GM18507 (cell line): ENCODE data around the gene CFAP74.
"Not testable (repeated sequence)": the region's sequence is repeated elsewhere in the genome, so short reads cannot be mapped to it uniquely, and the experiment has no call there.

ENCODE experiments used
- DNase-seq: peaks from one replicate; pipeline ENCODE4 v3.0.0; 2011; ENCODE audit warnings: low read depth; ENCODE audit not compliant: insufficient read length; ENCODE audit errors: extremely low spot score
- FAIRE-seq: peaks from 2 replicates; lab custom pipeline; 2011; peaks lifted over from hg19 to GRCh38; lab: Jason Lieb, UNC

Gene CFAP74

DNA sequence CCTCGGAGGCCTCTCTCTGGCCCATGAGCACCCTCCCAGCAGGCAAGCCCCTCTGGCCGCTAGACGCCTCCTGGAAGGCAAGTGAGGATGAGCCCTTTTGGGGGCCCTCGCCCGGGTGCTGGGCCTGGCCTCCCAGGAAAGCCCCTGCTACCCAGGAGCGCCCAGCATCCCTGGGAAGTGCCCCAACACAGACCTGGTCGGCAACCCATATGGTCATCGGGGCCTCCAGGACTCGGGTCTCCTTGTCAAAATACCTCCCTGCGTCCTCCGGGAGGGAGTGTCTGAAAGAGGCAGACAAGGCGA is 63.5 kb downstream of the CFAP74 start:
- FAIRE-seq (no peak), DNase-seq (no peak)

DNA sequence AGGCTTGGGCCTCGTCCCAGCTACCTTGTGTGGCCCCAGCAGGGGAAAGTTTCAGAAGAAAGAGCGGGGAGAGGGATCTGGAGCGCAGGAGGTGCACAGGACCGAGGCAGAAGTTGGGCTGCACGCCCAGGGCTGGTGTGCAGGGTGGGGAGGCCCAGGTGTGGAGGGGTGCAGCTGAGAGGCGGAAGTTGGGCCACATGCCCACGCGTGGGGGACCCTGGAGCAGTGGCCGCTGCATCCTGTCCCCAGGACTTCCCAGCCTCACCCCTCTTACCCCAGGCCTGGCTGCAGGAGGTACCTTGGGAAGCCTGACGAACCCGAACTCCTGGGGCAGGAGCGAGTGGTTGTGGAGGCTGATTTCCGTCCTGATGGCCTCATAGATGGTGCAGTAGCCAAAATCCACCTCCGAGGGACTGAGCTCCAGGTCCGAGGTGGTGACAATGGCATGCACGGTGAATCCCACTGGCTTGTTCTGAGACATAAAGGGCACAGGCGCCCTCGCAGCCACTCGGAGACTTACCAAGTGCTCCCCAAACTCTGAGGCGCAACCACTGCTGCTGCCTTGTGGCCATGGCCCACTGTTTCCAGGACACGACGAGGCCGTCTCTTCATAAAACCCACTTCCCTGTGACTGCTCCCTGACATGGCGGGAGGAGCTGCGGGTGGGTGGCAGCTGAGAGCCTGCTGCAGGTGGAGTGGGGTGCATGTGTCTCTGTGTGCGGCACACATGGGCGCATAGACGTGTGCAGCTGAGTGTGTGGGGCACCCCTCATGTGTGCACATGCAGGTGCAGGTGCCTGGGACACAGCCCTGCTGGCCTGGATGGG is 64.1 kb downstream of the CFAP74 start:
- no peak for FAIRE-seq

DNA sequence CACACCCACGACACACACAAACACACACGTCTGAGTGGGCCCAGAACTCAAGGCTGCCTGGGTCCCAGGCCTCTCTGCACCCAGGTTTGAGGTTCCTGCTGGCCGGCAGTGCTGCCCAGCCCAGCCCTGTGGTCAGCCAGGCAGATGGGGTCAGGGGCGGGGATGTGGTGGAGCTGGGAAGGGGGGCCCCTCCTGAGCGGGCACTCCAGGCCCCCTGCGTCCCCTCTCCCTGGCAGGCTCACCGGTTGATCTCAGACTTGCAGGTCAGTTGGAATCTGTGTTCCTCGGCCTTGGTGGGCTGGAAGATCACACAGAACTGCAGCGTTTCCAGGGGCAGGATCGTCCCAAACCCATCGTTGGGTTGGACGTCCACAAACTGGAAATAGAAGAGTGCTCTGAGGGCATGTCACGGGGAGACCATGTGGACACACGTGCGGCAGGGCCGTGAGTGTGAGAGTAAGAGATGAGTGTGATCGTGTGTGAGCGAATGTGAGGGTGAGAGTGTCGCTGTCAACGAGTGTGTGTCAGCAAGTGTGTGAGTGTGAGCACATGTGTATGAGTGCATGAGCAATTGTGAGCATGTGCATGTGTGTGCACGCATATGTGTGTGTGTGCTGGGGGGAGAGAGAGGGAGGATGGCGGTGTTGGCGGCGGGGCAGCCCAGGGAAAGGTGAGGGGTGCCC is 64.8 kb downstream of the CFAP74 start:
- no peak for FAIRE-seq

More for the DNA sequence above, 64.1 kb downstream of the CFAP74 start:
- no peak for DNase-seq

DNA sequence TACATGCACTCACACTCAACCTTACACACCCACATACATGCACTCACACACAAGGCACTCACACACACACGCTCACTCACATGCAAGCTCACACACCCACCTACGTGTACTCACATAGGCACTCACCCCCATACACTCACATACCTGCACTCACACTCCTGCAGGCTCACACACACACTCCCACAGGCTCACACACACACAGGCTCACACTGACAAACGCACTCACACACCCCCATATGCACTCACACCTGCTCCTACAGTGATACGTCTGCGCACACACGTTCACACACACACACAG is 65.4 kb downstream of the CFAP74 start:
- DNase-seq (no peak), FAIRE-seq (no peak)

More for the DNA sequence above, 64.8 kb downstream of the CFAP74 start:
- no peak for DNase-seq

DNA sequence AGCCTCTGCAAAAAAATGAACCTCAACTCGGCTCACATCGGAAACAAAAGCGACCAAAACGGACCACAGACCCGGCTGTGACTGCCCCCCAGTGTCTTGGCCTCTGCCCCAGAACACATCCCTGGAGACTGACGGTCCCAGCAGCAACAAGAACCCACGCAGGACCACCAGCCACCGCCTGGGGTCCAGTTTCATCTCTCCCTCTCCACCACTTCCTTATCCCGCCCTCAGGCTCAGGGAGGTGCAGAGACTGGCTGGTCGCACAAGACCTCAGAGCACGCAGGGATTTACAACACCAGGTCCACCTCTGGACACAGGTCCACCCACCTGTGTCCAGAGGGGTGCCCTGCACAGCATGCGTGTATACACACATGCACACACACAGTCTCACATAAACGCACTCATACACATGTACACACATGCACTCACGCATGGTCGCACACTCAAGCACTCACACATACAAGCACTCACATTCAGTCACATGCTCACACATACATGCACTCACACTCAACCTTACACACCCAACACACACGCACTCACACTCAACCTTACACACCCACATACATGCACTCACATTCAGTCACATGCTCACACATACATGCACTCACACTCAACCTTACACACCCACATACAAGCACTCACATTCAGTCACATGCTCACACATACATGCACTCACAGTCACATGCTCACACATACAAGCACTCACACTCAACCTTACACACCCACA is 65.9 kb downstream of the CFAP74 start:
- no peak for DNase-seq
- FAIRE-seq: no peak

DNA sequence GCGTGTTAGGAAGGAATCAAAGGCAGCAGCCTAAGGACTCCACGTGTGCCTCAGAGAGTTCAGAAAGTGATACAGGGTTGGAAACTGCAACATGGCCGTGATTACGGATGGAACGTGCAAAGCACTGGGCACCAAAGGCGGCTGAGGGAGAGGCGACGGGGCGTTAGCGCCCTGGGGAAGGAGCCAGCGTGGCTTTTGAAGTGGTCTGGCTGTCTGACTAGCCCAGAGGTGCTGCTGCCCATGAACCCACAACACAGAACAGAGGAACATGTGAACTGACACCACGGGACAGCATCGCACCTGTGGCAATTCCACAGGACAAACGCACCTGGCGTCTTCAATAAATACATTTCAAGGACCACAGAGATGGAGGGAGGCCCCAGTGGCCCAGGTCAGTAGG is 66.5 kb downstream of the CFAP74 start:
- FAIRE-seq (no peak), DNase-seq (no peak)

DNA sequence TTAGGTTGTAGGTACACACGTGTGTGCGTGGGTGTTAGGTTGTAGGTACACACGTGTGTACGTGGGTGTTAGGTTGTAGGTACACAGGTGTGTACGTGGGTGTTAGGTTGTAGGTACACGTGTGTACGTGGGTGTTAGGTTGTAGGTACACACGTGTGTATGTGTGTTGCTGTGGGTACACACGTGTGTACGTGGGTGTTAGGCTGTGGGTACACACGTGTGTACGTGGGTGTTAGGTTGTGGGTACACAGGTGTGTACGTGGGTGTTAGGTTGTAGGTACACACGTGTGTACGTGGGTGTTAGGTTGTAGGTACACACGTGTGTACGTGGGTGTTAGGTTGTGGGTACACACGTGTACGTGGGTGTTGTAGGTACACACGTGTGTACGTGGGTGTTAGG is 68.7 kb downstream of the CFAP74 start:
- not testable (repeated sequence) for FAIRE-seq, DNase-seq

DNA sequence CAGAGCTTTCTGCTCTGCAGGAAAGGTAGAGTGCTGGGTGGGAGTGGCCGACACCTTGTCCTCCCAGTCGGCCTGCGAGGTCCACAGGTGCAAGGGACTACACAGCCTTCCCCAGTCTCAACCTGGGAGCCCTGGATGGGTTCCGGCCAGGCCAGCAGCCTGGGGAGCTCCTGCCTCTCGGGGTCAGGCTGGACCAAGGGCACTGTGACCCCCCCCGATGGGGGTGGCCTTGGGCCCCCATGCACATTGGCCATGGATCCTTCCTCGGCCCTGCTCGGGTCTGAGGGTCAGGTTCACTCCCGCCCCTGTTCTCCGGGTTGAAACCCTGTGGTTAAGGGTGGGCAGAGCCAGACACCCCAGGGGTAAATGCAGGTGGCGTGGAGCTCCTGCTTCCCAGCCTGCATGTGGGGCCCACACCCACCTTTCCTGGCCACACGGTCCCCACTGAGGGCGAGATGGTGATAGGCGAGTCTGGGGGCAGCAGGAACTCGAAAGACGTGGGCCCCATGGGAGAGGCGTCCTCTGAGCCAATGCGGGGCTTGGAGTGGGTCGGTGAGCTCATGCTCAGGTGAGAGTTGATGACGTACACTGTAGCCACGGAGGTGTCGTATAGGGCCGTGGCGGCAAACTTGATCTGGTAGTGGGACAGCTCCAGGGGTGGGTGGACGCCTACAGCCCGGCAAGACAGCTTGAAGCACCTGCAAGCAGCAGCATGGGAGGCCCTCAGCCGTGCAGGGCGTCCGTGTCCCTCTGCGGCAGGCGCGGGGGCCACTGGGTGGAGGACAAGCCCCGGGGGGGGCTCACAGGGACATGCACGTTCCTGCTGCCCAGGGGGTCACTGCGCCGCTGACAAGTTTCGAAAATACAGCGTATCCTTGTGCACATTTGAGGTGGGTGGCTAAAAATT is 73.7 kb downstream of the CFAP74 start:
- DNase-seq: no peak
- FAIRE-seq: no peak

DNA sequence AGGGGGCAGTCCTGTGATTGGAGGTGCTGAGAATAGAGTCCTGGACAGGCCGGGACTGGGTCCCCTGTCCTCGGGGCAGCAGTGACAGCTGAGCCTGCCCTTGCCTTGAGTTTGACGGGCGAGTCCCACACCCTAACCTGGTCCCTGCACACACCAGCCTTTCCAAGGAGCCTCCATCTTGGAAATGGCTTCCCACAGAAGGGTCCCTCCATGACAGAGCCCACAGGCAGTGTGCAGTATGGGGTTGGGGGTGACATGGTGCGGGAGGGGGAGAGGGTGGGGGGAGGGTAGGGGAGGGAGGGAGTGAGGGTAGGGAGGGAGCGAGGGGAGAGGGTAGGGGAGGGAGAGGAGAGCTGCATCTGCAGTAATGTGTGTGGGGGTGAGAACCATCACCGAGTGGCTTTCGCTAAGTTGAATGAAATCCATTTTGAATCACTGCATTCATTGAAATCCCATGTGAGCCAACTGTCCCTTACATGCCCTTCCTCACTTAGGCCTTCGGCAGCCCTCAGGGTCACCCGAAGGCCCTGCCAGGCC is 74.4 kb downstream of the CFAP74 start:
- FAIRE-seq: no peak

DNA sequence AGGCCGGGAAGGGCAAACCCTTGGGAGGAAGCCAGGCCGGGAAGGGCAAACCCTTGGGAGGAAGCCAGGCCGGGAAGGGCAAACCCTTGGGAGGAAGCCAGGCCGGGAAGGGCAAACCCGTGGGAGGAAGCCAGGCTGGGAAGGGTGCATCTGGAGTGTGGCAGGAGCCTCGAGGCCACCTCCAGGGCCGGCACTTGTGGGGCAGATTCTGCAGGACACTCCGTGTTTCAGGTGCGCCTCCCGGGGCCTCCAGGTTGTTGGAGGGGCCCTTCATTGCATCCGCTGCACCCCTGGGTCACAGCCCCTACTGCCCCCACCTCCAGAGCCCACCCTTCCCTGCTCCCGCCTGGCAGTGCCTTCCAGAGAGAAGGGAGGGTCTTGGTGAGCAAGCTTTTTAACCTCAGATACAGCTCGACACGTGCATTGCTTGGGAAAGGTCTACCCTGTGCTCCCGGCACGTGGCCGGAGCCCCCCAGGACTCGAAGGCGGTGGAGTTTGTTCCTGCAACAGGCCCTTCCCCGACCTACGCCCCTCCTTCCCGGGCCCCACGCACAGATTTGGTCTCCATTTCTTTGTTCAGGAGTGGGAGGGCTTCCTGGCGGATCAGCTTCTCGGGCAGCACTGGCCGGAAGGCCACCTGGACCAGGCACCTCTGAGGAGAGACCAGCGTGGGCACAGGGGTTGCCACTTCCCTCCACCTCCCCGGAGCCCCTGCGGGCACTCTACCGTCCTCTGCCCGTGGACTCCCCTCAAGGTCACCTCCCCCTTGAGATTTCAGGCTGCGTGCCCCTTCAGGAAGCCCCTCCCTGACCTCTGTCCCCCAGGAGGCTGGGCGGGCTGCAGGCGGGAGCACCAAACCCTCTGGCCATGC is 75.1 kb downstream of the CFAP74 start:
- no peak for DNase-seq
- FAIRE-seq: no peak

More for the DNA sequence above, 74.4 kb downstream of the CFAP74 start:
- no peak for DNase-seq

DNA sequence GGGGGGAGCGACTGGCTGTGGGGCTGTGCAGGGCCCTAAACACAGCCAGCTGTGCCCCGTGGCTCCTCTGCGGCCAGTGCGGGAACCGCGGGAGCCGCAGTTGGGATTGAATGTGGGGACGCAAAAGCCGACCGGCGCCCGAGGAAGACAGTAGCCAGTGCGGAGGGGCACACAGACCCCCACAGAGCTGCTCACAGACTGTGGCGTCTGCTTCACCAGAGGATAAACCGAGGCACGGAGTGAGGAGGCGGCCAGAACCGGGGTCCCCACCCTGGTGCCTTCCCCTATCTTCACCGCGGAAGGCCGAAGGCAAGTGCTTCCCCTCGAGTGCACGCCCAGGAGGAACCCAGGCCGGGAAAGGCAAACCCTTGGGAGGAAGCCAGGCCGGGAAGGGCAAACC is 75.8 kb downstream of the CFAP74 start:
- no peak for DNase-seq
- FAIRE-seq: no peak

DNA sequence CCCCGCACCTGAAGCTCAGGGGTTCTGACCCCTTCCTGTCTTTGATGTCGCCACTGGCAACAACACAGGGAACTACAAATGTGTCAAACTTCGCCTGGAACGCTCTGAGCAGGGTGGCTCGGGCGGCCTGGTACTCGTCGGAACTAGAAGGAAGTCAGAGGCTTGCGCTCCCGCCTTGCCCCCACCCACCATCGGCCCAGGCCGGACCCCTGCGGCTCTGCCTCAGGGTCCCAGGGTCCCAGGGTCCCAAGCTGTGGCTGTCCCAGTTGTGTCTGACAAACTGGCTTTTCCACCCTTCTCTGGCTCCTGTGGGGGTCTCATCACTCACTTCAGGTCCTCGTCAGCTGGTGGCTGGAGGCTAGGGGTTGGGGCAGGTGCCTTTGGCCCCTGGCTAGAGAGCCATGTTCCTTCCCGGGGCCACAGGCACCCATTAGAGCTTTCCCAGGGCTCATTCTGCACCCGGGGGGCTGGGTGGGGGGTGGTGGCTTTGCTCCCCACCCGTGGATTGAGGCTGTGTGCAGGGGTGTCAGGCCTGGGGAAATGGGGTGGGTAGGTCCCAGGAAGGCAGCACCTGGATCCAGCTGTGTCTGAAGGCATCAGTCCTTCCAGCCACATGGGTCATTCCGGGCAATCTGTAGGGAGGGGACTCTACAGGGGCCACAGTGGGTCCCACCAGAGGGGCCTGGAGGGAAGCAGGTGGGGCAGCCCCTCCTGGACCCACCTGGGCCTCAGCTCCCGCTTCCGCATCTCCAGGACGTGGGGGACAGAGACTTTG is 76.5 kb downstream of the CFAP74 start:
- no peak for DNase-seq
- no peak for FAIRE-seq

DNA sequence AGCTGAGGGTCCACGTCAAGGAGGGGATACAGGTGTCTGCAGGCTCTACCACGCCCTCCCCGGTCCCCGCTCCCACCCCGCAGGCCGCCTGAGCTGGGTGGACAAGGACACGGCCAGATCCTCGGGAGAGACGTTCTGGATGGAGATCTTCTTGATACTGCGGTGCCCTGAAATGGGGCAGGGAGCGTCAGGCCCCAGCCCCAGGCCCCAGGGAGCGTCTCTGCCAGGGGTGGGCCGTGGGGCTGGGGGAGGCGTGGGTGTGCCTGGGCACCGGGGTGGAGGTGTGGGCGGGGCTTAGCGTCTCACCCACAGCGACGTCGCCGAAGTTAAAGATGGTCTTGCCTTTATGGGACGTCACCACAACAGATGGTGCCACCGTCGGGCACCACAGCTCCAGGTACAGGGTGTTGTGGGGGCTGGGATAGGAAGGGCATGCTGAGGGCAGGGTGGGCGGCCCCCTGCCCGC is 77.2 kb downstream of the CFAP74 start:
- FAIRE-seq (no peak), DNase-seq (no peak)

DNA sequence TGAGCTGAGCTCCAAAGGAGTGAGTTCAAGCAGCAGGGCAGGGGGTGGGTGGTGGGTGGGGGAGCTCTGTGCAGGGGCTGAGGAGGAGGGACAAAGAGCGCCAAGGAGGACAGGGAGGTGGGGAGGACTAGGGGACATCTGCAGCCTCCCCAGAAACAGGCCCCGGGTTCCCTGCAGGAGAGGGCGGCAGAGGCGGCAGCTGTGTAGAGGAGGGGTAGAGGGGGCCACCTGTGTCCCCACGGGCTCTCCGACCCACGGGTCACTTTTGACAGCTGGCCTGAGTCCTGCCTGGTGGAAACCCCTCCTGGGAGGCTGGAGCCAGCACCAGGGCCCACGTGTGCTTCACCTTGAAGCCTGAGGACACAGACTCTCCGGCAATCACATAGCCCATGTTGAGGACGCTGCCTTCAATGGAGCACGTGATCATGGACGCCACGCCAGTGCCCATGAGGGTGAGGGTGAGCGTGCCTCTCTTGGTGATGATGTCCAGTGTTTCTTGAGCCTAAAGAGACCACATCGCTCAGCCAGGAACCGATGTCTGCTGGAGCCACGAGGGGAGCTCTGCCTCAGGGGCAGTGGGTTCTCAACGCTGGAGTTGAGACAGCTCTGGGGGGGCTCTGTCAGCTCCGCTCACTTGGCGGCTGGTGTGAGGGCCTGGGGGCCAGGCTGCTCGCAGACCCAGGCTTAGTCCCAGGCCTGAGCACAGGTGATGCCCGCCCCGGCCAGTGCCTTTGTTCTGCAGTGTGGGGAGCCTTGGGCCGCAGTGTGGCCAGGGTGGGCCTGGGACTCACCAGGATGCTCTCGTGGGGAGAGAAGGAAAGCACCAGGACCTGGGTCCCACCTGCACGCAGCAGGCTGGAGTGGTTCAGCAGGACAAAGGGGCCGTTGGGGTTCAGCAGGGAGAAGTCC is 77.9 kb downstream of the CFAP74 start:
- DNase-seq (no peak), FAIRE-seq (no peak)

DNA sequence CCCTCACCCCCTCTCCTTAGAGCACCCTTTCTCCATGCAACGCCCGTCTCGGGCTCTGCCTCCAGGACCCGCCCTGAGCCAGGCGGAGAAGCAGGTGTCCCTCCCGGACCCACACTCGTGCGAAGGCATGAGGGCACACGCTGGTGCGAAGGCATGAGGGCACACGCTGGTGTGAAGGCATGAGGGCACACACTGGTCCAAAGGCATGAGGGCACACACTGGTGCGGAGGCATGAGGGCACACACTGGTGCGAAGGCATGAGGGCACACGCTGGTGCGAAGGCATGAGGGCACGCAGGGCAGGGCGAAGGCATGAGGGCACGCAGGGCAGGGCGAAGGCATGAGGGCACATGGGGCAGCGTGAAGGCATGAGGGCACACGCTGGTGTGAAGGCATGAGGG is 78.7 kb downstream of the CFAP74 start:
- DNase-seq (no peak), FAIRE-seq (no peak)

DNA sequence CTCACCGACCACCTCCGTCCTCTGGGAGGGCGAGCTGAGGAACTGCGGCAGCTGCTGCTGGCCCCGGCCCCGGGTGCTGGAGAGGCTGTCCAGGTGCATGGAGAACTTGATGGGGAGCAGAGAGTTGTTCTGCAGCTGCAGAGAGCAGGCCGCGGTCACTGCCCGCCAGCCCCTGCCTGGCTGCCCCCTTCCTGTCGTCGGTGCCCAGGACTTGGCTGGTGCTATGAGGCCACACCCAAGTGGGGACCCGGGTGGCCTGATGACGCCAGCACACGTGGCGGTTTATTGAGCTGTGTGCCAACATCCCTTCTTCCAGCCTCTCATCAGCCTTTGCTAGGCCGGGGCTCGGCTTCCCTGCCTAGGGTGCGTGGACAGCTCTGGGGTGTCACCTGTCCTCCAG is 79.2 kb downstream of the CFAP74 start:
- FAIRE-seq (no peak), DNase-seq (no peak)
